Measurements from ENCODE around the gene PRKCI. TPM values are rescaled to one million over a fixed set of nuclear protein-coding genes. Genes with fewer than 3 reads are reported as not detected.
"Not testable (repeated sequence)": the region's sequence is repeated elsewhere in the genome, so short reads cannot be mapped to it uniquely, and the experiment has no call there.

The PRKCI gene
- polyA plus RNA-seq, 2 of the 4 experiments (the other 2 are of a cell fraction): 19.2 to 52.6 TPM

GRCh38 chr3:170205302-170205701, 16.9 kb upstream of the PRKCI start:
- Histone ChIP-seq H3K4me1 (0 out of 3 replicates have a peak, but pooled peaks cover 6% of the 10 kb centered on the region), H3K4me3 (no peak overlapping the region), H3K9me3 (peaks cover 1% of the 10 kb centered on the region; the same call in 1 of the 3 replicates), H3K27ac (no peak overlapping the region), H3K4me2 (no peak overlapping the region)
- DNase-seq (ENCODE audit: low read depth in 1 of 2, low spot score in 1 of 2) (no peak), FAIRE-seq (no peak), ATAC-seq (no peak)
- POLR2A ChIA-PET: no interaction called here
- TF ChIP-seq HOXB13 (CRISPR knock-in tag; IDR thresholded peaks at IDR 0.05; ENCODE audit: low read depth) (no peak), CBX8 (IDR thresholded peaks at IDR 0.05) (no peak)
- CTCF ChIA-PET: no interaction called here
- 87% methylated on average over 2 of the region's 2 CpGs for WGBS (ENCODE audit: missing lambda C conversion rate)

DNA sequence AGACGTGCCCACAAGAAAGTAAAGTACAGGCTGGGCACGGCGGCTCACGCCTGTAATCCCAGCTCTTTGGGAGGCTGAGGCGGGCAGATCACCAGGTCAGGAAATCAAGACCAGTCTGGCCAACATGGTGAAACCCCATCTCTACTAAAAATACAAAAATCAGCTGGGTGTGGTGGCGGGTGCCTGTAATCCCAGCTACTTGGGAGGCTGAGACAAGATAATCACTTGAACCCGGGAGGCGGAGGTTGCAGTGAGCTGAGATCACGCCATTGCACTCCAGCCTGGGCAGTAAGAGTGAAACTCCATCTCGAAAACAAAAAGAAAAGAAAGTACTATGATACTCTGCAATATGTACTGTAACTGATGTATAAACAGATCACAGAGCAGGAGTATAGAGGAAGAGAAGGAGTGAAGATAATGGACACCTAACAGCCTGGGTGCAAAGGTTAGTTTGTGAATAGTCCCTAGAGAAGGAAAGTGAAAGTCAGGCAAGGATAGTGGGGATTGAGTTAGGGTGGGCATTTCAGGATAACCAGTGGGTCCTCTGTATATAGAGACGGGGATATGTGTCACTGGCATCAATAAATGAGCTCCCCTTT, 16.0 kb upstream of the PRKCI start:
- POLR2A ChIA-PET; H3K4me3 ChIP-seq; H3K27ac ChIP-seq; ATAC-seq; FAIRE-seq; DNase-seq (ENCODE audit: low read depth in 1 of 2, low spot score in 1 of 2); H3K4me1 ChIP-seq; H3K4me2 ChIP-seq: not testable (repeated sequence)
- peaks cover 11% of the 10 kb centered on the region for H3K9me3 ChIP-seq
- CTCF ChIA-PET: interaction anchor here (0.5 kb wide), 1 partner anchor 25 kb away, joined by 4 read pairs; no protein-coding TSS in a partner anchor
- 74% methylated on average over 11 of the region's 11 CpGs for WGBS (ENCODE audit: missing lambda C conversion rate)

GRCh38 chr3:170207717-170208116, 14.5 kb upstream of the PRKCI start:
- POLR2A ChIA-PET: no interaction called here
- Histone ChIP-seq H3K27ac (no peak overlapping the region), H3K4me2 (no peak overlapping the region), H3K4me1 (no peaks in the 10 kb centered on the region), H3K4me3 (no peak overlapping the region), H3K9me3 (peaks cover 16% of the 10 kb centered on the region)
- ATAC-seq (no peak), DNase-seq (ENCODE audit: low read depth in 1 of 2, low spot score in 1 of 2) (no peak), FAIRE-seq (no peak)
- 62% methylated on average over 6 of the region's 6 CpGs for WGBS (ENCODE audit: missing lambda C conversion rate)
- no peak for TF ChIP-seq TFCP2L1 (CRISPR knock-in tag; IDR thresholded peaks at IDR 0.05)
- no peak for TF ChIP-seq JUNB (IDR thresholded peaks at IDR 0.05)
- TF ChIP-seq CBX8 (IDR thresholded peaks at IDR 0.05): no peak
- TF ChIP-seq HOXB13 (CRISPR knock-in tag; IDR thresholded peaks at IDR 0.05; ENCODE audit: low read depth): no peak
- TF ChIP-seq, protein P1, sequence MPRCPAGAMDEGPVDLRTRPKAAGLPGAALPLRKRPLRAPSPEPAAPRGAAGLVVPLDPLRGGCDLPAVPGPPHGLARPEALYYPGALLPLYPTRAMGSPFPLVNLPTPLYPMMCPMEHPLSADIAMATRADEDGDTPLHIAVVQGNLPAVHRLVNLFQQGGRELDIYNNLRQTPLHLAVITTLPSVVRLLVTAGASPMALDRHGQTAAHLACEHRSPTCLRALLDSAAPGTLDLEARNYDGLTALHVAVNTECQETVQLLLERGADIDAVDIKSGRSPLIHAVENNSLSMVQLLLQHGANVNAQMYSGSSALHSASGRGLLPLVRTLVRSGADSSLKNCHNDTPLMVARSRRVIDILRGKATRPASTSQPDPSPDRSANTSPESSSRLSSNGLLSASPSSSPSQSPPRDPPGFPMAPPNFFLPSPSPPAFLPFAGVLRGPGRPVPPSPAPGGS (IDR thresholded peaks at IDR 0.05): no peak
- no peak for TF ChIP-seq POLR2AphosphoS2 (conservative IDR thresholded peaks at IDR 0.05; ENCODE audit: low read length)
- no peak for TF ChIP-seq NR3C1 (IDR thresholded peaks at IDR 0.05)
- no peak for TF ChIP-seq ZSCAN20 (CRISPR knock-in tag; IDR thresholded peaks at IDR 0.05)
- no peak for TF ChIP-seq POLR2A (IDR thresholded peaks at IDR 0.05; ENCODE audit: low read length)
- no peak for TF ChIP-seq HDAC2 (IDR thresholded peaks at IDR 0.05)
- no peak for TF ChIP-seq ATOH8 (CRISPR knock-in tag; IDR thresholded peaks at IDR 0.05; ENCODE audit: low read depth)
- no peak for TF ChIP-seq RCOR1 (IDR thresholded peaks at IDR 0.05; ENCODE audit: low read depth, low read length)
- no peak for TF ChIP-seq HOXB5 (CRISPR knock-in tag; IDR thresholded peaks at IDR 0.05)
- no peak for TF ChIP-seq MAZ (IDR thresholded peaks at IDR 0.05; ENCODE audit: borderline replicate concordance, low read depth, low read length)
- TF ChIP-seq ZFP36 (IDR thresholded peaks at IDR 0.05; ENCODE audit: borderline replicate concordance, partially characterized antibody): no peak
- TF ChIP-seq CHD2 (IDR thresholded peaks at IDR 0.05; ENCODE audit: low read length, partially characterized antibody): no peak
- TF ChIP-seq, protein P2, sequence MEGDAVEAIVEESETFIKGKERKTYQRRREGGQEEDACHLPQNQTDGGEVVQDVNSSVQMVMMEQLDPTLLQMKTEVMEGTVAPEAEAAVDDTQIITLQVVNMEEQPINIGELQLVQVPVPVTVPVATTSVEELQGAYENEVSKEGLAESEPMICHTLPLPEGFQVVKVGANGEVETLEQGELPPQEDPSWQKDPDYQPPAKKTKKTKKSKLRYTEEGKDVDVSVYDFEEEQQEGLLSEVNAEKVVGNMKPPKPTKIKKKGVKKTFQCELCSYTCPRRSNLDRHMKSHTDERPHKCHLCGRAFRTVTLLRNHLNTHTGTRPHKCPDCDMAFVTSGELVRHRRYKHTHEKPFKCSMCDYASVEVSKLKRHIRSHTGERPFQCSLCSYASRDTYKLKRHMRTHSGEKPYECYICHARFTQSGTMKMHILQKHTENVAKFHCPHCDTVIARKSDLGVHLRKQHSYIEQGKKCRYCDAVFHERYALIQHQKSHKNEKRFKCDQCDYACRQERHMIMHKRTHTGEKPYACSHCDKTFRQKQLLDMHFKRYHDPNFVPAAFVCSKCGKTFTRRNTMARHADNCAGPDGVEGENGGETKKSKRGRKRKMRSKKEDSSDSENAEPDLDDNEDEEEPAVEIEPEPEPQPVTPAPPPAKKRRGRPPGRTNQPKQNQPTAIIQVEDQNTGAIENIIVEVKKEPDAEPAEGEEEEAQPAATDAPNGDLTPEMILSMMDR (IDR thresholded peaks at IDR 0.05): no peak
- no peak for TF ChIP-seq EHMT2 (IDR thresholded peaks at IDR 0.05; ENCODE audit: low read depth)
- TF ChIP-seq GATA3 (IDR thresholded peaks at IDR 0.05; ENCODE audit: borderline replicate concordance): no peak
- TF ChIP-seq, protein P3, sequence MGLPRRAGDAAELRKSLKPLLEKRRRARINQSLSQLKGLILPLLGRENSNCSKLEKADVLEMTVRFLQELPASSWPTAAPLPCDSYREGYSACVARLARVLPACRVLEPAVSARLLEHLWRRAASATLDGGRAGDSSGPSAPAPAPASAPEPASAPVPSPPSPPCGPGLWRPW (IDR thresholded peaks at IDR 0.05): no peak
- CTCF ChIA-PET: no interaction called here

Measured in A549 (cell line).